ENCODE measurements around the gene ART5. TPM values are rescaled to one million over a fixed set of nuclear protein-coding genes. Genes with fewer than 3 reads are reported as not detected.
A peak's percentile ranks its signal among the peaks of the same experiment; 100 is the strongest.
"Not testable (repeated sequence)": the region's sequence is repeated elsewhere in the genome, so short reads cannot be mapped to it uniquely, and the experiment has no call there.

ART5 gene
- total RNA-seq, 1 donor from 2014 or later, result 3.2 TPM

- intact Hi-C loops (cut with DNase I), result no loop called here
- Histone ChIP-seq H3K27me3 (no peaks in the 10 kb centered on the region), H3K27ac (no peak overlapping the region), H3K4me1 (peaks cover 17% of the 10 kb centered on the region), H3K36me3 (no peaks in the 10 kb centered on the region), H3K9me3 (no peaks in the 10 kb centered on the region), H3K4me3 (no peak overlapping the region)
- DNase-seq (ENCODE audit: extremely low spot score in 2 of 2), result no peak
- TF ChIP-seq POLR2AphosphoS5 (IDR thresholded peaks at IDR 0.05; ENCODE audit: insufficient read depth in 1 of 2, low read depth in 1 of 2) (no peak), CTCF (IDR thresholded peaks at IDR 0.05) (no peak), POLR2A (IDR thresholded peaks at IDR 0.05) (no peak)
Measured at GRCh38 chr11:3645552-3645951, 3.8 kb upstream of the ART5 start.

GRCh38 chr11:3644817-3645235 lies 3.0 kb upstream of the ART5 start, which contains the start of gene ART1:
Gene ART1, plus strand, starts transcription at chr11:3645128. Its CDS starts 14,086 bp downstream, at chr11:3659214.
- Histone ChIP-seq H3K27me3 (no peaks in the 10 kb centered on the region), H3K9me3 (no peaks in the 10 kb centered on the region), H3K4me3 (no peak within 1 kb of the TSS), H3K36me3 (no peaks in the 10 kb centered on the region), H3K27ac (no peak within 1 kb of the TSS), H3K4me1 (peaks cover 17% of the 10 kb centered on the region)
- TF ChIP-seq CTCF (IDR thresholded peaks at IDR 0.05) (no peak), POLR2A (IDR thresholded peaks at IDR 0.05) (no peak), POLR2AphosphoS5 (IDR thresholded peaks at IDR 0.05; ENCODE audit: insufficient read depth in 1 of 2, low read depth in 1 of 2) (no peak)
- no peak for DNase-seq (ENCODE audit: extremely low spot score in 2 of 2)
- intact Hi-C loops (cut with DNase I), result no loop called here

- intact Hi-C loops (cut with DNase I); H3K36me3 ChIP-seq; H3K9me3 ChIP-seq; DNase-seq (ENCODE audit: extremely low spot score in 2 of 2); H3K27me3 ChIP-seq: not testable (repeated sequence)
- peaks cover 17% of the 10 kb centered on the region for H3K4me1 ChIP-seq
- peak overlapping the region; percentile 64 to 79 for H3K4me3 ChIP-seq
- peak overlapping the region; percentile 82 for H3K27ac ChIP-seq
Measured at GRCh38 chr11:3643102-3643546, 1.3 kb upstream of the ART5 start.

- Histone ChIP-seq H3K36me3 (no peaks in the 10 kb centered on the region), H3K4me3 (peak overlapping the region; percentile 64 to 79), H3K9me3 (no peaks in the 10 kb centered on the region), H3K4me1 (peaks cover 17% of the 10 kb centered on the region), H3K27ac (peak overlapping the region; percentile 82), H3K27me3 (no peaks in the 10 kb centered on the region)
- DNase-seq (ENCODE audit: extremely low spot score in 2 of 2), result no peak
- intact Hi-C loops (cut with DNase I), result no loop called here
- TF ChIP-seq POLR2A (IDR thresholded peaks at IDR 0.05) (peak in 1 of 2 donors; percentile 41), CTCF (IDR thresholded peaks at IDR 0.05) (no peak), POLR2AphosphoS5 (IDR thresholded peaks at IDR 0.05; ENCODE audit: insufficient read depth in 1 of 2, low read depth in 1 of 2) (peak in 1 of 2 donors; percentile 81)
Measured at GRCh38 chr11:3642071-3642951, 519 bp upstream of the ART5 start.

- Histone ChIP-seq H3K27me3 (no peaks in the 10 kb centered on the region), H3K36me3 (no peaks in the 10 kb centered on the region), H3K4me1 (peaks cover 17% of the 10 kb centered on the region), H3K9me3 (no peaks in the 10 kb centered on the region), H3K27ac (peak overlapping the region; percentile 82), H3K4me3 (no peak overlapping the region)
- TF ChIP-seq POLR2AphosphoS5 (IDR thresholded peaks at IDR 0.05; ENCODE audit: insufficient read depth in 1 of 2, low read depth in 1 of 2) (no peak), CTCF (IDR thresholded peaks at IDR 0.05) (no peak), POLR2A (IDR thresholded peaks at IDR 0.05) (no peak)
- no peak for DNase-seq (ENCODE audit: extremely low spot score in 2 of 2)
- intact Hi-C loops (cut with DNase I), result no loop called here
Measured at GRCh38 chr11:3641191-3641590, 601 bp downstream of the ART5 start.

Measured in vagina (tissue), 2 donors.